BLaER1 treated with 17β-estradiol and CSF1 and Interleukin-3, amounts not matched to agents 10 nM and 100 nM (cell line): ENCODE results near the gene TLE1.
"Not testable (repeated sequence)": the region's sequence is repeated elsewhere in the genome, so short reads cannot be mapped to it uniquely, and the experiment has no call there.

Source experiments
- H3K27ac ChIP-seq, 11 experiments: shearing (Covaris generic); formaldehyde crosslinking; 2 replicates each; pipeline ENCODE4 v1.8.1; 2022
- H3K27me3 ChIP-seq, 11 experiments: shearing (Covaris generic); formaldehyde crosslinking; 2 replicates each; pipeline ENCODE4 v1.8.1; 2022
- H3K36me3 ChIP-seq, 11 experiments: shearing (Covaris generic); formaldehyde crosslinking; 2 replicates each; pipeline ENCODE4 v1.8.1; 2022
- H3K4me1 ChIP-seq, 10 experiments: shearing (Covaris generic); formaldehyde crosslinking; 2 replicates each; pipeline ENCODE4 v1.8.1; 2022
- H3K4me2 ChIP-seq, 11 experiments: shearing (Covaris generic); formaldehyde crosslinking; 2 replicates each; pipeline ENCODE4 v1.8.1; 2022
- H3K4me3 ChIP-seq, 10 experiments: shearing (Covaris generic); formaldehyde crosslinking; 2 replicates each; pipeline ENCODE4 v1.8.1; 2022
- H3K9ac ChIP-seq, 11 experiments: shearing (Covaris generic); formaldehyde crosslinking; 2 replicates each; pipeline ENCODE4 v1.8.1; 2022
- H3K9me3 ChIP-seq, 11 experiments: shearing (Covaris generic); formaldehyde crosslinking; replicated peaks in 1 of 11; 2 replicates each; pipeline ENCODE4 v1.8.1; 2022
- H4K20me1 ChIP-seq, 11 experiments: shearing (Covaris generic); formaldehyde crosslinking; 2 replicates each; pipeline ENCODE4 v1.8.1; 2022
- Cebpa-rat ChIP-seq, 11 experiments: shearing (Covaris generic); IDR thresholded peaks; 2 replicates each; pipeline ENCODE4 v1.8.1; 2022

Gene TLE1

DNA sequence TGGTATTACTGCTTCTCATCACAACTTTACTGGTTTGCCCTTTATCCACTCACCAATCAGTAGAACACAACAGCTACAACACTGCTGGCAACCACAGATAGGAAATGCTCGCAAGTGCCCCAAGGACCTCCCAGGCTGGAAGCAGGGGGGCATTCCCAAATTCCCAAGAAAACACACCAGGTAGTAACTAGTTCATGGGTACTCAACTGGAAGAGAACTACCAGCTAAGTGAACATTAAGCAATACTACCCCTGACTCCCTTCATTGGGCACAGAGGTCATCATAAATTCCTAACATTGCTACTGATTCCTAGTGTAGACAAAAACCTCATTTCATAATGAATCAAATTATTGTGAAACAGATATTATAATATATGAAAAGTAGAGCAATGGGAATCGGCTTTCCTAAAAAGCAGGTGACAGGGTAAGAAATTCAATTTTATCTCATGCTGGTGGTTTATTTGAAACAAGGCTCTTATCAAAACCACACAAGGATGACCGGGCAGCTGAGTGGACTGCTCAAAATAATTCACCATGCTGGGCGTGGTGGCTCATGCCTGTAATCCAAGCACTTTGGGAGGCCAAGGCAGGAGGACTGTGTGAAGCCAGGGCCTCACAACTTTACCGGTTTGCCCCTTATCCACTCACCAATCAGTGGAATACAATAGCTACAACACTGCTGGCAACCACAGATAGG is 81.6 kb downstream of the TLE1 start:
- H3K9me3 ChIP-seq = peaks cover 0 to 21% (median 0%) of the 10 kb centered on the region in 11 experiments; a peak in 7 of 22 replicates
- H3K4me2 ChIP-seq = no peak overlapping the region
- peaks cover 0 to 89% (median 56%) of the 10 kb centered on the region in 11 experiments; a peak in 17 of 22 replicates for H3K36me3 ChIP-seq
- H3K27me3 ChIP-seq = no peaks in the 10 kb centered on the region
- H3K9ac ChIP-seq = no peak overlapping the region
- no peak for TF ChIP-seq Cebpa-rat (IDR thresholded peaks at IDR 0.05)
- H3K27ac ChIP-seq = no peak overlapping the region
- H3K4me3 ChIP-seq = no peak overlapping the region
- 0 out of 22 replicates have a peak, but pooled peaks cover 0 to 6% (median 0%) of the 10 kb centered on the region in 11 experiments for H4K20me1 ChIP-seq
- H3K4me1 ChIP-seq = peaks cover 14 to 35% (median 29%) of the 10 kb centered on the region in 10 experiments

DNA sequence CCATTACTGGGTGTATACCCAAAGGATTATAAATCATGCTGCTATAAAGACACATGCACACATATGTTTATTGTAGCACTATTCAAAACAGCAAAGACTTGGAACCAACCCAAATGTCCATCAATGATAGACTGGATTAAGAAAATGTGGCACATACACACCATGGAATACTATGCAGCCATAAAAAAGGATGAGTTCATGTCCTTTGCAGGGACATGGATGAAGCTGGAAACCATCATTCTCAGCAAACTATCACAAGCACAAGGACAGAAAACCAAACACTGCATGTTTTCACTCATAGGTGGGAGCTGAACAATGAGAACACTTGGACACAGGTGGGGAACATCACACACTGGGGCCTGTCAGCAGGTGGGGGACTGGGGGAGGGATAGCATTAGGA is 83.1 kb downstream of the TLE1 start:
- H3K9me3 ChIP-seq = peaks cover 0 to 21% (median 0%) of the 10 kb centered on the region in 11 experiments; a peak in 7 of 22 replicates
- H3K4me1 ChIP-seq = peaks cover 14 to 31% (median 24%) of the 10 kb centered on the region in 10 experiments
- H3K4me2 ChIP-seq, H3K27me3 ChIP-seq, H3K4me3 ChIP-seq, H3K27ac ChIP-seq, H4K20me1 ChIP-seq, H3K9ac ChIP-seq: not testable (repeated sequence)
- peaks cover 0 to 89% (median 47%) of the 10 kb centered on the region in 11 experiments; a peak in 16 of 22 replicates for H3K36me3 ChIP-seq

DNA sequence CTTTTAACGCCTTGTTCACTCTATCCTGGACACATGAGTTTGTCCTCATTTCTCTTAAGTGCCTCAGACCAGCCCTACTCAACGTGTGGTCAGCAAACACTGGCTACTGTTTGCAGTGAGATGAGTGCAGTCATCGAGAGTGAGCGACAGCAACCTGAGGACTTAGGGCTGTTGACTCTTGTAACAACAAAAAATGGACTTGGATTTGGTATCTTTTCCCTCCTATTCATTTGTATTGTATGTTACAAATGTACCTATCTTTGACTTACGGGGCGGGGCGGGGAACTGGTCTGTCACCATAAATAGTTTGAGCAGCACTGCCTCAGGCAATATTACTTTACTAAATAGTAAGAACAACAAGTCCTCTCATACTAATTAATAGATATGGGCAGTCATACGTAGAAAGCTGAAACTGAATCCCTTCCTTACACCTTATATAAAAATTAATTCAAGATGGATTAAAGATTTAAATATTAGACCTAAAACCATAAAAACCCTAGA is 84.1 kb downstream of the TLE1 start:
- H3K27me3 ChIP-seq = no peaks in the 10 kb centered on the region
- H3K36me3 ChIP-seq = peaks cover 0 to 91% (median 47%) of the 10 kb centered on the region in 11 experiments; a peak in 16 of 22 replicates
- no peak overlapping the region for H3K9ac ChIP-seq
- H3K4me3 ChIP-seq = no peak overlapping the region
- H3K27ac ChIP-seq = no peak overlapping the region
- H4K20me1 ChIP-seq = 0 out of 22 replicates have a peak, but pooled peaks cover 0 to 6% (median 0%) of the 10 kb centered on the region in 11 experiments
- peaks cover 0 to 21% (median 0%) of the 10 kb centered on the region in 11 experiments; a peak in 7 of 22 replicates for H3K9me3 ChIP-seq
- no peak for TF ChIP-seq Cebpa-rat (IDR thresholded peaks at IDR 0.05)
- H3K4me2 ChIP-seq = no peak overlapping the region
- H3K4me1 ChIP-seq = peaks cover 7 to 20% (median 15%) of the 10 kb centered on the region in 10 experiments

DNA sequence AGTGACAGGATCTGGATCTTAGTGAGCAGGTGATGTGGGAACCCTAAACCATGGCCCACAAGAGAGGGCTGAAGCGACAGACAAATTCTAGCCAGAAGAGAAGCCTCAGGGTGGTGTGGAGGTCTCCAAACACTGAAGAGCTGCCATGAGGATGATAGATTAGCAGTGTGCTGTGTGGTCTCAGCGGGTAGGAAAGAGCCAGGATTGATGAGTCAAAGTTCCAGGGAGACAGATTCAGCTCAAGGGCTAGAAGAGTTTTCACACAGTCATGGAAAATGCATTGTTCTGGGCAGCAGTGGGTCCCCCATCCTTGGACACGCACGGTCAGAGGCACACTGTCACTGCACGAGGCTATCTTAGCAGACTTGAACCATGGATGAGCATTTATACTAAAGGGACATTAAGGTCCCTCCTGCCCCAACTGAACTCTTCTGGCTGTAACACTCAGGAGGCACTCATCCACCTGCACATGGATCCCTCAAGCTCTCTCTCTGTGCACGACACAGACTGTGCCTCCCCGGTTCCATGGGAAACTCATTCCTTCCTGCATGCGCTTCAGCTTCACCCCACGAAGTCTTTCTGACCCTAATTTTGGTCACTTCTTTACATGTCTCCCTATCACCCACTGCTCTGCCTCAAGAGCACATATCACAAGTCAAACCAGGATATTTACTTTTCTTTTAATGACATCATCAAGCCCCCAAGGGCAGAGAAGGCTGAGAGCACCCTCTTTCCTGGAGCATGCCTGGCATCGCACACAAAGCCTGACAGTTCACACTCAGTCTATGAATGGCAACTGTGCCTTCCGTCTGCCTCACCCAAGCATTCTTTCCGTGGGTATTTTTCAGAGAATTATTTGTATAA is 84.8 kb downstream of the TLE1 start:
- no peak overlapping the region for H3K9ac ChIP-seq
- no peak for TF ChIP-seq Cebpa-rat (IDR thresholded peaks at IDR 0.05)
- 0 out of 22 replicates have a peak, but pooled peaks cover 0 to 6% (median 0%) of the 10 kb centered on the region in 11 experiments for H4K20me1 ChIP-seq
- no peak overlapping the region for H3K4me2 ChIP-seq
- H3K36me3 ChIP-seq = peaks cover 0 to 91% (median 47%) of the 10 kb centered on the region in 11 experiments; a peak in 16 of 22 replicates
- peaks cover 0 to 21% (median 0%) of the 10 kb centered on the region in 11 experiments; a peak in 7 of 22 replicates for H3K9me3 ChIP-seq
- no peak overlapping the region for H3K4me3 ChIP-seq
- H3K4me1 ChIP-seq = peaks cover 2 to 14% (median 10%) of the 10 kb centered on the region in 10 experiments
- no peak overlapping the region for H3K27ac ChIP-seq
- H3K27me3 ChIP-seq = no peaks in the 10 kb centered on the region

DNA sequence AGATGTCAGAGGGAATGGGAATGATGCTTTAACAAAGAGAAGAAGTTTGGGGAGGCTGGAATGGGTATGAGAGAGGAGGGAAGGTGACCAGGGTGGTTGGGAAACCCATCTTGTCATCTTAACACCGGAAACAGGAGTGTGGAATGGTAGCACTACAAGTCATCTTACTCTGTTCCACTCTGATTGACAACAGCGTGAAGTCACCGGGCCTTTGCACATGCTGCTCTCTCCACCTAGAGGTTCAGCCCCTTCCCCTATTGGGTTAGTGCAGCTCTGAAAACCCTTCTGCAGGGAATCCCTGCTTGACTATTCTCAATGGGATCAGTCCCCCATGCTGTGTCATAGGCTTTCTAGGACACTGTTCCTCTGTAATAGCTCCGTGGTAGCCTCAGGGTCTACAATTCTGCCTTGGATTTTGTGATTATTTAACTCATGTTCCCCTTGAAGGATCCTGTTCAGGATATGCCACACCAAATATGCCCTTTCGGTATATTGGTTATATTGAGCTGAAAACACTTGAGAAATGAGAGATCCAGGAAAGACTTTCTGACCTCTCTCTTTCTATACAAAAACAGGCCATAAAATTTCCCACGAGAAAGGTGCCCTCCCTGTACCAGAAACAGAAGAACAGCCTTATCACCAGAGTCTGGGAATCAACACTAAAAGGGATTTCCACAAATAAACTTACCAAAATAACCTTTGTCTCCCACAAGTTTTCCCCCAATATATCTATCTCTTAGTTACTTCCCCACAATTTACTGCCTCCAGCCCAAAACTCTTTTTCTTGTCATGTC is 86.3 kb downstream of the TLE1 start:
- Histone ChIP-seq H3K27me3 (peaks cover 0 to 8% (median 0%) of the 10 kb centered on the region in 11 experiments; a peak in 4 of 22 replicates), H3K4me2 (no peak overlapping the region), H3K9me3 (peaks cover 0 to 16% (median 0%) of the 10 kb centered on the region in 11 experiments; a peak in 6 of 22 replicates), H3K36me3 (peaks cover 0 to 77% (median 43%) of the 10 kb centered on the region in 11 experiments; a peak in 16 of 22 replicates), H3K4me1 (peaks cover 7 to 23% (median 14%) of the 10 kb centered on the region in 10 experiments), H4K20me1 (peaks cover 0 to 21% (median 5%) of the 10 kb centered on the region in 11 experiments; a peak in 6 of 22 replicates), H3K9ac (no peak overlapping the region), H3K4me3 (no peak overlapping the region), H3K27ac (no peak overlapping the region)
- TF ChIP-seq Cebpa-rat (IDR thresholded peaks at IDR 0.05) = no peak

DNA sequence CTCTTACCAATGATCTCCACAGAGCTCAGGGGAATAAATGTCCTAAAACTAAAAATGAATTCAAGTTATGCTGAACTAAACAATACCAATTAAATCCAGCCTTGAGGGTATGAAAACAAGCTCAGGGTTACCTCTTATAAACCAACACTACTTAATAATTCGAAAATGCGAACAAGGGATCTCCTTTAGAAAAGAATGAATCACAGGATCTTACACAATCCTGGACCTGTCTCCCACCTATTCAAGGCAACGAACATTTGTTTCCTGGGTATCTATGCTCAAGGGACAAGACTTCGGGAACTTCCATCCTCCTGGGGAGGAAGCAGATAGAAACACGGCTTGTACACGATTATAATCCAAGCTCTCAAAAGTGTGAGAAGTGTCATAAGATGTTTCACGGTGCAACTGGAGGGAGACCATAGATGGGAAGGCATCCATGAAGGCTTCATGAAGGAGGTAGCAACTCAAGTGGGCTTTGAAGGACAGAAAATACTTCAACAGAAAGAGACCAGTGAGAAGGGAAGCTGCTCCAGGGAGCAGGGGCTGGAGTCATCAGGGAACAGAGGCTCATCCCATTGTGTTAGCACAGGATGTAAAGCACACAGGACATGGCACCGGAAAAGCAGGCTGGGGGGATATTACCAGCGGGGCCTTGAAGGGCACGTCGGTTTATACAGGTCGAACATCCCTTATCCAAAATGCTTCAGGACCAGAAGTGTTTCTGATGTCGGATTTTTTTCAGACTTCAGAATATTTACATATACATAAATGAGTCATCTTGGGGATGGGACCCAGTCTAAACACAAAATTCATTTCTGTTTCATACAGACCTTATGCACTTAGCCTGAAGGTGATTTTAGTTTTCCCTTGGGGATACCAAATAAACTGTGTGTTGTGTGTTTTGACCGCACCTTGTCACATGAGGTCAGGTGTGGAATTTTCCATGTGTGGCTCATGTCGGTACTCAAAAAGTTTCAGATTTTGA is 87.4 kb downstream of the TLE1 start:
- Histone ChIP-seq H3K4me2 (no peak overlapping the region), H3K4me3 (no peak overlapping the region), H3K4me1 (peaks cover 19 to 35% (median 25%) of the 10 kb centered on the region in 10 experiments), H3K9me3 (peaks cover 0 to 7% (median 0%) of the 10 kb centered on the region in 11 experiments; a peak in 5 of 22 replicates), H3K27me3 (peaks cover 0 to 20% (median 0%) of the 10 kb centered on the region in 11 experiments; a peak in 6 of 22 replicates), H4K20me1 (peaks cover 0 to 32% (median 9%) of the 10 kb centered on the region in 11 experiments; a peak in 7 of 22 replicates), H3K27ac (no peak overlapping the region), H3K9ac (no peak overlapping the region), H3K36me3 (peaks cover 0 to 66% (median 32%) of the 10 kb centered on the region in 11 experiments; a peak in 16 of 22 replicates)
- TF ChIP-seq Cebpa-rat (IDR thresholded peaks at IDR 0.05) = no peak

DNA sequence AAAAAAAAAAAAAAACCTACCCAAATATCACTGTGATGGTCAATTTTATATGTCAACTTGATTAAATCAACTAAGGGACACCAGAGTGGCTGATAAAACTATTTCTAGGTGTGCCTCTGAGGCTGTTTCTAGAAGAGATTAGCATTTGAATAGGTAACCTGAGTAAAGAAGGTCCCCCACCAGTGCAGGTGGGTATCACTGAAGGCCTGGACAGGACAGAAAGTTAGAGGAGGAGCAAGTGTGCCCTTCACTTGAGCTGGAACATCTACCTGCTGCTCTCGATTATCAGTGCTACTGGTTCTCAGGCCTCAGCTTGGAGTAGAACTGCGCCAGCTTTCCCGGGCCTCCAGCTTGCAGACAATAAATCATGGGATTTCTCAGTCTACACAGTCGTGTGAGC is 88.7 kb downstream of the TLE1 start:
- Histone ChIP-seq H3K27ac (no peak overlapping the region), H3K4me1 (peaks cover 31 to 43% (median 38%) of the 10 kb centered on the region in 10 experiments), H3K9me3 (no peaks in the 10 kb centered on the region), H4K20me1 (peaks cover 0 to 36% (median 9%) of the 10 kb centered on the region in 11 experiments; a peak in 7 of 22 replicates), H3K4me2 (no peak overlapping the region), H3K36me3 (peaks cover 0 to 57% (median 30%) of the 10 kb centered on the region in 11 experiments; a peak in 16 of 22 replicates), H3K9ac (no peak overlapping the region), H3K4me3 (no peak overlapping the region), H3K27me3 (peaks cover 0 to 30% (median 0%) of the 10 kb centered on the region in 11 experiments; a peak in 6 of 22 replicates)
- no peak for TF ChIP-seq Cebpa-rat (IDR thresholded peaks at IDR 0.05)
